HPDE6-E6E7 (cell line): ENCODE results near the gene DNAAF5.
"Not testable (repeated sequence)": the region's sequence is repeated elsewhere in the genome, so short reads cannot be mapped to it uniquely, and the experiment has no call there.

Experiments
- DNase-seq: peaks from one replicate; pipeline ENCODE4 v3.0.0; 2011; ENCODE audit warnings: missing footprints; ENCODE audit errors: extremely low spot score

The DNAAF5 gene

GRCh38 chr7:730501-731439 lies 4.3 kb downstream of the DNAAF5 start:
- no peak for DNase-seq

GRCh38 chr7:731440-732085 lies 5.1 kb downstream of the DNAAF5 start:
- DNase-seq, result no peak

GRCh38 chr7:732094-732541 lies 5.6 kb downstream of the DNAAF5 start:
- DNase-seq, result no peak

GRCh38 chr7:732556-732955 lies 6.1 kb downstream of the DNAAF5 start:
- no peak for DNase-seq

GRCh38 chr7:734214-734613 lies 7.7 kb downstream of the DNAAF5 start:
- no peak for DNase-seq

GRCh38 chr7:734808-735207 lies 8.3 kb downstream of the DNAAF5 start:
- DNase-seq, result no peak

- no peak for DNase-seq
Measured at GRCh38 chr7:738241-738640, 11.7 kb downstream of the DNAAF5 start.

GRCh38 chr7:738723-739454 lies 12.4 kb downstream of the DNAAF5 start:
- DNase-seq, result no peak

GRCh38 chr7:739455-739982 lies 13.0 kb downstream of the DNAAF5 start:
- no peak for DNase-seq

GRCh38 chr7:739983-740942 lies 13.8 kb downstream of the DNAAF5 start:
- DNase-seq, result no peak

GRCh38 chr7:741191-741671 lies 14.7 kb downstream of the DNAAF5 start:
- DNase-seq, result no peak

GRCh38 chr7:741850-742249 lies 15.4 kb downstream of the DNAAF5 start:
- no peak for DNase-seq

- no peak for DNase-seq
Measured at GRCh38 chr7:742791-743190, 16.3 kb downstream of the DNAAF5 start.

- DNase-seq, result peak; percentile 54
Measured at GRCh38 chr7:743341-744127, 17.0 kb downstream of the DNAAF5 start.

GRCh38 chr7:744128-744520 lies 17.6 kb downstream of the DNAAF5 start:
- not testable (repeated sequence) for DNase-seq

- DNase-seq, result no peak
Measured at GRCh38 chr7:744854-745430, 18.4 kb downstream of the DNAAF5 start.

- no peak for DNase-seq
Measured at GRCh38 chr7:745431-746154, 19.1 kb downstream of the DNAAF5 start.

GRCh38 chr7:746155-747061 lies 19.9 kb downstream of the DNAAF5 start:
- DNase-seq, result no peak
